Spleen (tissue), 7 donors: ENCODE measurements around the gene ADGRE1.

Experiments used
- POLR2AphosphoS5 ChIP-seq, 3 donors: sonication (generic); formaldehyde crosslinking; IDR thresholded peaks; one replicate each; pipeline ENCODE4 v1.5.1; 2017; ENCODE audit warnings: antibody characterized with exemption in 3 of 3
- TF ChIP-seq, protein P1 (sequence below), 11 experiments: fragments of 200-600 bp in 7 of 11; fragments of 450-650 bp in 4 of 11; sonication (generic) in 4 of 11; IDR thresholded peaks in 8 of 11; conservative IDR thresholded peaks in 3 of 11; 1 replicate in 7 of 11; 2 replicates in 4 of 11; pipeline versions ENCODE4 v1.4.0 to v1.8.0; 2016 to 2021; ENCODE audit warnings: antibody characterized with exemption in 11 of 11, inconsistent platforms in 4 of 11, mild to moderate bottlenecking in 1 of 11
- donor health status: DM: no; HTN: no; CAD: no; lungs with moderate emphysema.
- donor health status: DM: no; HTN: no; CAD: no.
- donor health status: DM: no; HTN: no; CAD: no.

GRCh38 chr19:6925801-6926751, 38.7 kb downstream of the ADGRE1 start:
- TF ChIP-seq, protein P1, sequence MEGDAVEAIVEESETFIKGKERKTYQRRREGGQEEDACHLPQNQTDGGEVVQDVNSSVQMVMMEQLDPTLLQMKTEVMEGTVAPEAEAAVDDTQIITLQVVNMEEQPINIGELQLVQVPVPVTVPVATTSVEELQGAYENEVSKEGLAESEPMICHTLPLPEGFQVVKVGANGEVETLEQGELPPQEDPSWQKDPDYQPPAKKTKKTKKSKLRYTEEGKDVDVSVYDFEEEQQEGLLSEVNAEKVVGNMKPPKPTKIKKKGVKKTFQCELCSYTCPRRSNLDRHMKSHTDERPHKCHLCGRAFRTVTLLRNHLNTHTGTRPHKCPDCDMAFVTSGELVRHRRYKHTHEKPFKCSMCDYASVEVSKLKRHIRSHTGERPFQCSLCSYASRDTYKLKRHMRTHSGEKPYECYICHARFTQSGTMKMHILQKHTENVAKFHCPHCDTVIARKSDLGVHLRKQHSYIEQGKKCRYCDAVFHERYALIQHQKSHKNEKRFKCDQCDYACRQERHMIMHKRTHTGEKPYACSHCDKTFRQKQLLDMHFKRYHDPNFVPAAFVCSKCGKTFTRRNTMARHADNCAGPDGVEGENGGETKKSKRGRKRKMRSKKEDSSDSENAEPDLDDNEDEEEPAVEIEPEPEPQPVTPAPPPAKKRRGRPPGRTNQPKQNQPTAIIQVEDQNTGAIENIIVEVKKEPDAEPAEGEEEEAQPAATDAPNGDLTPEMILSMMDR (IDR thresholded peaks at IDR 0.05 in 8 of 11, conservative IDR thresholded peaks at IDR 0.05 in 3 of 11), result peak in 1 of 11 experiments; percentile 18
- no peak for TF ChIP-seq POLR2AphosphoS5 (IDR thresholded peaks at IDR 0.05)
